GM23338 (cell line): ENCODE data around the gene BBS10.

Experiments used
- CREB1 ChIP-seq: fragments of 250-450 bp; sonication (Bioruptor Pico); IDR thresholded peaks from 2 replicates; pipeline ENCODE4 v1.5.0; 2020; ENCODE audit warnings: low read depth, mild to moderate bottlenecking, moderate library complexity
- EZH2phosphoT487 ChIP-seq: fragments of 200-600 bp; sonication (generic); IDR thresholded peaks from one replicate; pipeline ENCODE4 v1.8.1; 2018; ENCODE audit warnings: antibody characterized with exemption; ENCODE audit not compliant: unreplicated experiment
- TF ChIP-seq, protein P1 (sequence below), 2 experiments: fragments of 200-600 bp in 1 of 2; sonication (generic) in 1 of 2; conservative IDR thresholded peaks; 2 replicates each; pipeline versions ENCODE4 v1.5.1 to v1.6.1; 2016 to 2017; ENCODE audit warnings: antibody characterized with exemption in 2 of 2, low read depth in 2 of 2, mild to moderate bottlenecking in 2 of 2, moderate library complexity in 1 of 2

DNA sequence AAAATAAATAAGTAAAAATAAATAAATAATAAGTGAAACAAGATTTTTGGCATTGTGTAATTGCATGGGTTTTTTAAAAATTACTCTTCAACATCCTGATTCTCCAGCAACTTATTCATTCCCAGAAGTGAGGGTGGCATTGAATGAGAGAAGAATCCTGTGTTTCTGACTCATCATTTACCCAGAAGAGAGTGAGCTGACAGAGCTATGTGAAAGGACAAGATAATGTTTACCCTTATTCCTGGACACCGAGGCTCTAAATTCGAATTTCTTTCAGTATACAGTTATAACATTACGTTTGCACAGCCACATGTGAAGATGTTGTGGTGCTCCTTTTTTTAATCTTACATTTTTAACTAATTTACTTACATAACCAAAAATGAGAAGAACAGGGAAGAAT, 36.4 kb downstream of the BBS10 start:
- TF ChIP-seq, protein P1, sequence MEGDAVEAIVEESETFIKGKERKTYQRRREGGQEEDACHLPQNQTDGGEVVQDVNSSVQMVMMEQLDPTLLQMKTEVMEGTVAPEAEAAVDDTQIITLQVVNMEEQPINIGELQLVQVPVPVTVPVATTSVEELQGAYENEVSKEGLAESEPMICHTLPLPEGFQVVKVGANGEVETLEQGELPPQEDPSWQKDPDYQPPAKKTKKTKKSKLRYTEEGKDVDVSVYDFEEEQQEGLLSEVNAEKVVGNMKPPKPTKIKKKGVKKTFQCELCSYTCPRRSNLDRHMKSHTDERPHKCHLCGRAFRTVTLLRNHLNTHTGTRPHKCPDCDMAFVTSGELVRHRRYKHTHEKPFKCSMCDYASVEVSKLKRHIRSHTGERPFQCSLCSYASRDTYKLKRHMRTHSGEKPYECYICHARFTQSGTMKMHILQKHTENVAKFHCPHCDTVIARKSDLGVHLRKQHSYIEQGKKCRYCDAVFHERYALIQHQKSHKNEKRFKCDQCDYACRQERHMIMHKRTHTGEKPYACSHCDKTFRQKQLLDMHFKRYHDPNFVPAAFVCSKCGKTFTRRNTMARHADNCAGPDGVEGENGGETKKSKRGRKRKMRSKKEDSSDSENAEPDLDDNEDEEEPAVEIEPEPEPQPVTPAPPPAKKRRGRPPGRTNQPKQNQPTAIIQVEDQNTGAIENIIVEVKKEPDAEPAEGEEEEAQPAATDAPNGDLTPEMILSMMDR (conservative IDR thresholded peaks at IDR 0.05; ENCODE audit: low read depth in 2 of 2) = no peak
- TF ChIP-seq CREB1 (CRISPR knock-in tag) (no peak), EZH2phosphoT487 (no peak)
